HG03342 (cell line): ENCODE measurements around the gene SF1.

ENCODE experiments used
- ATAC-seq: cut with Tn5 transposase; IDR thresholded peaks from one replicate; pipeline ENCODE4 v1.9.1; 2021; ENCODE audit warnings: mild to moderate bottlenecking, moderate library complexity; ENCODE audit not compliant: unreplicated experiment

Gene SF1

DNA sequence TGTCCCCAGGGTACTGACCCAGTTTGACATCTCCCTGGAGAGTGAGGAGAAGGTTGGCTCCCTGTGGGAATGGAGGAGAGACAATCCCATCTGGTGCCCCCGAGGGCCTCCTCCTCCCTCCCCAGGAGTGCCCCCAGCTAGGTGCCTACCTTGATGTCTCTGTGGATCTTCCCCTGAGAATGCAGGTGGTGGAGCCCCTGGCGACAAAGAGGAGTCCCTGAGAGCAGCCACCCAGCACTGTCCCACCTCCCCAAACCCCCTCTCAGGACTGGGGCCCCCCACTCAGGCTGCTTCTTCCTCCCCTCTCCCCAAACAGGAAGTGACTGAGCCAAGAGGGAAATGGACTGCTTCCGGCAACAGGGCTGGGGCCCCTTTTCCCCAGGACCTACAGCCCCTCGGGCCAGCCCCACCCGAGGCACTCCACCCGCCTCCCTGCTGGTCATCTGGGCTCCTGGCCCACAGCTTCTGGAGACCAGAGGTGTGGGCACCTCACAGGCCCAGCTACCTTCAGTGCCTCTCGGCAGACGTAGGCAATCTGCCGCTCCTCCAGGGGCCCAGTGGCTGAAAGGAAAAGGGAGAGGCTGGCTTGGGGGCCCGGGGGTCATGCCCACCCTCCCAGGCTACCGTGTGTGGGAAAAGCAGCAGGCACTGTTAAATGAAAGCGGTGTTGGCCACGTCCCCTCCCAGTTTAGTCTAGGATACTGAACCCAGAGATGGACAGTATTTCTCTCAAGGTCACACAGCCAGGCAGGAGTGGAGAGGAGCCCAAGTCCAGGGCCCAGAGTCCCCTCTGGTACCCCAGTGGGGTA, 23.4 kb upstream of the SF1 start:
- ATAC-seq, result no peak

DNA sequence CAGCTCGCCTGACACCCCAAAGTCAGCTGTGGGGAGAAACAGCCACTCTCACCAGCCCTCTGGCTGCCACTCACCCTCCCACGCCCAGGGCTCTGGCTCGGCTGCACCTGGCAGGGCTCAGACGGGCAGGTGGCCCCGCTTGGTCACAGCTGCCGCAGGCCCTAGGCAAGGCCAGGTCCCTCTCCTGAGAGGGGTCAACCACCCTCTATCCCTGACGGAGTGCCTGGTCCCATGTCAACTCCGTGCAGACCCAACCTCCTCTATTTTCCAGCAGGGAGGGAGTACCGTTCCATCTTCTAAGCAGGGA, 22.8 kb upstream of the SF1 start:
- no peak for ATAC-seq

DNA sequence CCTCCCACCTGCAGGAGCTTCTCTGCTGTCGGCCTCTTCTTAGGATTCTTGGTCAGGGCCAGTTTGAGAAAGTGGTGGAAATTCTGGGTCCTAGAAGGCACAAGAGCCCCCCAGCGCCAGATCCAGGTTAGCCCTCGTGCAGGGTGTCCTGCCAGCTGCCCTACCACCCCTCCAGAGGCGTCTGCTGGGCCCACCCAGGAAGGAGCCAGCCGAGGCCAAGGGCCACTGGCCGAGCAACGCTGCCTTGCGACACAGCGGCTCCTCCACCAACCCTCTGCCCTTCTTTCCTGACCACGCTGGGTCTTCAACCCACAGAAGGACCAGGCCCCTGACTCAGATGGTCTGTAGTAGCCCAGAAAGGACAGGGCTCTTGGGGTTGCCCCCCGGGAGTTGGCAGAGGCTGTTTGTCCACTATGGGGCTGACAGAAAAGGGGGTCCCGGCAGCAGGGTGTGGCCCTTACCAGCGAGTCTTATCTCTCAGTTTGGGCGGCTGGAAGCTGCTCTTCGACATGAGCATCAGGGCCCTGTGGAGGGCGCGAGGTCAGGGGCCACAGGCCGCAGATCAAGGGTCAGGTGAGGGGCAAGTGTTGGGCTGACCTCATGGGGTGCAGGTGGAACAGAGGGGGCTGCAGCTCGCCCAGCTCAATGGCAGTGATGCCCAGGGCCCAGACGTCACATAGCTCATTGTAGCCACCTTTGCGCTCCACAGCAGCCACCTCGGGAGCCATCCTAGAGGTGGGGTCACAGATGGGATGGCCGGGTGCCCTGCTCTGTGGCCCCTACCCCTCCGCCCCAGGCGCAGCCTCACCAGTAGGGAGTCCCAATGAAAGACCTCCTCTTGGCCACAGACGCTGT, 22.2 kb upstream of the SF1 start:
- ATAC-seq, result no peak

DNA sequence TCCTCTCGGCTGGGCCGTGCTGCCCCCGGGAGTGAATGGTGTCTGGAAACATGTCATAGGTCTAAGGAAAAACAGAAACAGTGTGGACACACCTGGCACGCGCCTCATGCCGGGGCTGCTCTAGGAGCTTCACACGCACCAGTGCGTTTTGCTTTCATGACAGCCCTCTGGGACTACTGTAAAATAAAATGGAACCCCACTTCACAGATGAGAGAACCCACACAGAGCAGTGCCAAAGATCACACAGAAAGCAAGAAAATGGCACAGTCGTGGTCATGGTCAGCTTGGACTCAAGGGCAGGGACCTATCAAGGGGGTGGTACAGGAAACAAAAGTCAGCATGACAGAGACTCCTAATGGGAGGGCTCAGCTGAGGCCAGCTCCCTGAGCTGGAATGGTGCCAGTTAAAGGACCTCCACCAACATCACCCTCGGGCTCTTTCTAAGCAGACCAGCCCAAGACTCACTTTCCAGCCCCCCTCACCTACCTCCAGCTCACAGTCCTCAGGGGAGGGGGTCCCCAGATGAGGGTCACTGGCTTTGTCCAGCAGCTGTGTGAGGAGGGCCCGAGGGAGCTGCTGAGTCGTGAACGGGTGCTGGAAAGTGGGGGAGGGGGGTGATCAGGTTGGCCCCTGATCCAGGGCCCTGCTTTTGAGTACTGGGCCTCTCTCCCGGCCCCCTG, 21.4 kb upstream of the SF1 start:
- no peak for ATAC-seq

DNA sequence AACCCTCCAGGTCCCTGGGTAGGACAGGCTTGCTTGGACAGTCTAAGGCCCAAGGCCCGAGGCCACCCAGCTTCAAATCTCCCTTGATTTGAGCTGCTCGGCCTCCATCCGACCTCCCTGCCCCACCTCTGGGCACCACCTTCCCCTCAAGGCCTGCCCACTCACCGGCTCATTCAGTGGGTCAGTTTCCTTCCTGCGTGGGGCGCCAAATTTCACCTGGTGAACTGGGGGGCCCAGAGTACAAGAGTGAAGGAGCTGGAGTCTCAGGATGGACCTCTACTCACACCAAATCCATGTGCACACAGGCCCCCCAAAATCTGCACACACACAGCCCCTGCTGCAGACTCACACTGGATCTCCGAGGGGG, 20.9 kb upstream of the SF1 start:
- ATAC-seq, result no peak

DNA sequence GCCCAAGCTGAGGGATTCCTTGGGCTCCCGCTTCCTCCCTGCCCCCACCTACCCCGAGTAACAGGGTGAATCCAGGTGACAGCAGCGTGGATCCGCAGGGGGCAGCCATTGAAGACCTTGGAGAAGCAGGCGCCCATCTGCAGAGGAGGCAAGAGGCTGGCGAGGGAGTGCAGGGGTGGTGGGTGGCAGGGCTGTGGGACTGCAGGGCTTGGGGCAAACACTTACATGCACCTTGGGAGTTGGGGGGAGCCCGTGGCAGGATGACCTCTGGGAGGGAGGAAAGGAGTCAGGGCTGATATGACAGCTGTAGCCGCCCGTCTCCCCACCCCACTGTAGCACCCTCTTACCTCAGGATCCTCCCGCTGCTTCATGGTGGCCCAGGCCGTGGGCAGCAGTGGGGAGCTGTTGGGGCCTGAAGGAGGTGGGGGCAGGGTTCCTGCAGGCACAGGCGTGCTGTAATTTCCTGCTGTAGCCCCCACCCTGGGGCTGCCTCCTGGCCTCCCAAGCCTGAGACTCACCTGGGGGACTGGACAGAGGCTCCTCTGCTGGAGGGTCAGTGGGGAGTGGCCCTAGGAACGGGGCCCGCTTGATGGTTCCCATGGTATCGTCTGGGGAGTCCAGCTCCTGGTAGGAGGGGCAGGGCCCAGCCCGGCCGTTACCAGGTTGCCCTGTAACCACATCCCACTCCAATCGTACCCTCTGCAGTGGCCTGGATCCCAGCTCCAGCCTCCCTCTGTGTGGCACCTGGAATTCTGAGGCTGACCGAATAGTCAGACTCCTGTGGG, 18.6 kb upstream of the SF1 start:
- ATAC-seq, result no peak

DNA sequence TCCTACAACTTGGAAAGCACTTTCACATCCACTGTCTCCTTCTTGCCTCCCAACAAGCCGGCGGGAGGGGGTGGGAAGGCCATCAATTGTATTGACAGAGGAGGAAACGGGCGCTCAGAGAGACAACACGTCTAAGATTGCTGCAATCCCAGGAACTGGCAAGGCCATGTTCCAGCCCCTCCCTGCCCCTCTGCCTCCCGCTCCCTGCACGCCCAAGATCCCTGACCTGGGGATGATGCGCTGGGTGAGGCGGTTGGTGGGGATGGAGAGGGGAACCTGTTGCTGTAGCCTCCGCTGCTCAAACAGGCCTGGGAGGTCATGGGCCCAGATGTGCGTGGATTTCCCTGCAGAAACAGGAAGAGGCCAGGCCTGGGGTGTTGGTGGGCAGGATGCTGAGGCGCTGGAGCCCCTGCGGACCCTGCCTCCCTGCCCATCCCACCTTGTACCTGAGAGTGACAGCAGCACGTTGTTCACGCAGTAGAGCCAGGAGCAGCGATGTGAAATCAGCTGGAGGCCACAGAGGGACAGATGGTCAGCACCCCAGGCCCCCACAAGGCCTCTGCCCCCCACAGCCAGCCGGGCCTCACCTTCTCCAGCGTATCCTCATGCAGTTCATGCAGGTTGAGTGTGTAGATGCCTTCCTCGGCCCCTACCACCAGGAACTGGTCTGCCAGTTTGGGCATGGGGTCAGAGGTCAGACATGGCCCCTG, 17.9 kb upstream of the SF1 start:
- ATAC-seq, result no peak

DNA sequence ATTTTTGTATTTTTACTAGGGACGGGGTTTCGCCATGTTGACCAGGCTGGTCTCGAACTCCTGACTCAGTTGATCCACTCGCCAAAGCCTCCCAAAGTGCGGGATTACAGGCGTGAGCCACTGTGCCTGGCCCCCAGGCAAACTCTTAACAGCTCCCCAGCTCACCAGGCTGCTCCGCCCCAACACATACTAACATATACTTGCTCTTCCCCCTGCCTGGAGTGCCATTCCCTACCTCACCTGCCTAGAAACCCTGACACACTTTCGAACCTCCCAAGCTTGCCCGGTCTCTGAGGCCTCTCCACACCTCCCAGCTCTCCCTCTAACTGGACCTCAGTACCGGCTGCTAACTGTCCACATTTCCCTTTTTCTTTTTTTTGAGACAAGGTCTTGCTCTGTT, 16.2 kb upstream of the SF1 start:
- no peak for ATAC-seq

DNA sequence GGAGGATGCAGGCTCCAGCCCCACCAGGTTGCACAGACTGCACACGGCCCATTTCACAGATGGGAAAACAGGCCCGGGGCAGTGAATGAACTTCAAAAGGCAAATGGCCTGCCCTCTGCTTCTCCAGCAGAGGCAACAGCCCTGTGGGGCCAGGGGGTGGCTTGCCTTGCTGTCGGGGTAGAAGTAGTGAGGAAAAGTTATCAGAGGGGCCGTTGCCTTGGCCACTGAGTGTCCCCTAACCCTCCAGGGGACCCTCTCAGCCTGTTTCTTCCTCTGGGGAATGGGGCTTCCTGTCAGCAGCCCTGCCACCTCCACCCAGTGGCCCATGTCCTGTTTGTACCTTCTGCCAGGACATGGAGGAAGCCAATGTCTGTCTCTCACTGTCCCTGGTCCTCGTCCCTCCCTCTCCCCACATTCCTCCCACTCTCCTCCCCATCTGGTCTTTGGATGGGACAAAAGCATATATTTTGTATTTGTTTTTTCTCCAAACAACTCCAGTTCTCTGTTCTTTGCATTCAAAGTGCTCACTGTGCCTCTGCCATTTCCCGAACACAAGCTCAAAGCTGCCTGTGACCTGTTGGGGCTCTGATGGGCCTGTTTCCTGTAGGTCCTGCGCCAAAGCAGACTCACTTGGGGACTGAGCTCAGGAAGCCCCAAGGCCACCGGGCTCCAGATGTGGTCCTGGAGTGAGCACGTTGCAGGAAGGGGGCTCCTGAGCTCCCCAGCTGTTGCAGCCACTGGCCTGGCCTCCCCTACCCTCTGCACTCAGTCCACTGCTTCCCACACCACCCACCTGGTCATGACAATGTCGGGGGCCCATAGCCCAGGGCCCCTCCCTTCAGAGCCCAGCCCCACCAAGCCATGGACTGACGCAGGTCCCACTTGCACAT, 15.2 kb upstream of the SF1 start:
- no peak for ATAC-seq

DNA sequence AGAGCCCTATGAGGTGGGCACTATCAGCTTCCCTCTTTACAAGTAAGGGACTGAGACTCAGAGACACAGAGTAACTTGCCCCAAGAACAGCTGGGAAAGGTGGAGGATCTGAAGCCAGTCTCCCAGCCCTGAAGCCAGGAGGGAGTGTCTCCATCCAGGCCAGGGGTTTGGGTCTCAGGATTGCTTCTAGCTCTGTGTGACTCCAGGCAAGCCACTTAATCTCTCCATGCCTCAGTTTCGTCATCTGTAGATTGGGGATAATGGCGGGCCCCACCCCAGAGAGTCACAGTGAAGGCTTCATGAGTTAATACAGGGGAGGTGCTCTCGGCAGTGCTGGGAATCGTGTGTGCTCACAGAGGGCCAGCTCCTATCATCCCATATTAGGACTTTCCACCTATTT, 14.1 kb upstream of the SF1 start:
- ATAC-seq, result no peak

DNA sequence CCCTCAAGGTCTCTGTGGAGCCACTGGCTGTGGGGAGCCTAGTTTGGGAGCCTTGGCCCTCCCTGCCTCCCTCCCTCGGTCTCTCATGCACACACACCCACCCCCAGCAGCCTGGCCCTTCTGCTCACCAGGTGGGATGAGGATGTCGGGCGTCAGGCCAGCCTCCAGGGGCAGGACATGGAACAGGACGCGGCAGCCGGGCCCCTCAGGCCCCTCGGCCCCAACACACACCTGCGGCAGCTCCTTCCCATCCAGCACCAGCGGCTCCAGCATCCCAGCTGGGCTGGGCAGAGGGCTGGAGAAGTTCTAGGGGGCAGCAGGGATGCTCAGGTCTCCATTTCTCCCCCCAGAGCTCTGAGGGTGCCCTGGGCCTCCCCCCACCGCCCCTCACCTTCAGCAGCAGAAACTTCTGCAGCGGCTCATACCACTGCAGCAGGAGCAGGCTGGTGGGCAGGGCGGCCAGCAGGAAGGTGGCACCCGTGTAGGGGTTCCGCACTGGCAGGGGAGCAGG, 13.5 kb upstream of the SF1 start:
- ATAC-seq, result no peak

DNA sequence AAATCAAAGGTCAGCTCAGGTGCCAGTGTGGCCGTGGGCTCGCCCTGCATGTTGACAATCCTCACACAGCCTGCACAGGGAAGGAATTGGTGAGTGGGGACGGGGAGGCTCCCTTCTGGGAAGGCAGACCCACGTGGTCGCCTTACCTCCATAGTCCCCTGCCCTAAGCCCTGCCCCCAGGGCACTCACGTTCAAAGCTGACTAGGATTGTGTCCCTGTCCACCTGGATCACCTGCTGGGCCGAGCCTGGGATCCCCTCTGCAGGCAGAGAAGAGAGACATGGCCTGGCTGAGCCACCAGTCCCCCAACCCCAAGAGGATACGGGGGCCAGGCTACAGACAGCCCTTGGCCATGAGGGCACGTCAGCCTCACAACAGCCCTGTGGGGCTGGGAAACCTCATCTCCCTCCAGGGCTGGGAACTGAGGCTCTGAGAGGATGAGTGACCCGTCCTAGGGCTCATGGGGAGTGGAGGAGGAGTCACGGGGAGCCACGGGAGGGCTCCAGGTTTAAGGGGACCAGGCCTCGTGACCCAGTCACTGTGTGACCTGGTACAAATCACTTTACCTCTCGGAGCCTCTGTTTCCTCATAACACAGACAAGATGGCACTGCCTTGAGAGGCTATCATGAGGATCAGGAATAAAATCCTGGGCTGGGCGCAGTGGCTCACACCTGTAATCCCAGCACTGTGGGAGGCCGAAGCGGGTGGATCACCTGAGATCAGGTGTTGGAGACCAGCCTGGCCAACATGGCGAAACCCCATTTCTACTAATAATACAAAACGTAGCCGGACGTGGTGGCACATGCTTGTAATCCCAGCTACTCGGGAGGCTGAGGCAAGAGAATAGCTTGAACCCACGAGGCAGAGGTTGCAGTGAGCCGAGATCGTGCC, 12.1 kb upstream of the SF1 start:
- ATAC-seq, result no peak

DNA sequence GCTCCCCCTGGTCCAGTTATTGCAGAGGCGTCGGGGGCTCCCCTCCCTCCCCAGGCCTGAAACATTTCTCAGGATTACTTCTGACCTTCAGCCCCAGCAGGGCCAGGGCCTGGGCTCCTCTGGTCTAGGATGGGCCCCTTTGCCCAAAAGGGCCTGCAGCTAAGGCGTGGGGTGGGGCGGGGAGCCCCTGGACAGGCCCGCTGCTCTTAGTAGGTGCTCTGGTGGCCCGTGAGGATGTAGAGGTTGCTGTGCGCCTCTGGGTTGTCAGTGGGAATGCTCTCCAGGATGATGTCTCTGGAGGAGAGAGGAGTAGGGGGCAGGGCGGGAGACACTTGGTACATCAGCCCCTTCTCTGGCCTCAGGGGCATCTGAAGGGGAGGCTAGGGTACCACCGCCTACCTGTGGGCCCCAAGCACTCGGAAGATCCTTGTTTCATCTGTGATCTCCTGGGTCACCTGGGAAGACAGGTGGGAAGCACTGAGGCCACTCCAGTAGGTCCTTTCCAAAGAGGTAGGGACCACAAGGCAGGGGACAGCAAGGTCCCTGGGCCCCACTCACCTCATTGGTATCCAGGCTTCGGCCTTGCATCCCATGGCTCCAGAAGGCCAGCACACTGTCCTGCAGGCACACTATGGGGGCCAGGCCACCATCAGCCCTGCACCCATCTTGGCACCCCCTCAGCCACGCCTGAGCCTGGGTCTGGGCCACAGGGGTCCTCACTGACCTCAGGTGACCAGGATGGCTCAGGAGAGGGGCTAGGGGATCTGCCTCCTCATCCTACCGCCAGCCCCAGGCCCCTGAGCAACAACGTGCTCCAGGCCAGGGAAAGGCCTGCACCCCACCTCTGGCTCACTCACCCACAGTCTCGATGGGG, 11.2 kb upstream of the SF1 start:
- no peak for ATAC-seq

DNA sequence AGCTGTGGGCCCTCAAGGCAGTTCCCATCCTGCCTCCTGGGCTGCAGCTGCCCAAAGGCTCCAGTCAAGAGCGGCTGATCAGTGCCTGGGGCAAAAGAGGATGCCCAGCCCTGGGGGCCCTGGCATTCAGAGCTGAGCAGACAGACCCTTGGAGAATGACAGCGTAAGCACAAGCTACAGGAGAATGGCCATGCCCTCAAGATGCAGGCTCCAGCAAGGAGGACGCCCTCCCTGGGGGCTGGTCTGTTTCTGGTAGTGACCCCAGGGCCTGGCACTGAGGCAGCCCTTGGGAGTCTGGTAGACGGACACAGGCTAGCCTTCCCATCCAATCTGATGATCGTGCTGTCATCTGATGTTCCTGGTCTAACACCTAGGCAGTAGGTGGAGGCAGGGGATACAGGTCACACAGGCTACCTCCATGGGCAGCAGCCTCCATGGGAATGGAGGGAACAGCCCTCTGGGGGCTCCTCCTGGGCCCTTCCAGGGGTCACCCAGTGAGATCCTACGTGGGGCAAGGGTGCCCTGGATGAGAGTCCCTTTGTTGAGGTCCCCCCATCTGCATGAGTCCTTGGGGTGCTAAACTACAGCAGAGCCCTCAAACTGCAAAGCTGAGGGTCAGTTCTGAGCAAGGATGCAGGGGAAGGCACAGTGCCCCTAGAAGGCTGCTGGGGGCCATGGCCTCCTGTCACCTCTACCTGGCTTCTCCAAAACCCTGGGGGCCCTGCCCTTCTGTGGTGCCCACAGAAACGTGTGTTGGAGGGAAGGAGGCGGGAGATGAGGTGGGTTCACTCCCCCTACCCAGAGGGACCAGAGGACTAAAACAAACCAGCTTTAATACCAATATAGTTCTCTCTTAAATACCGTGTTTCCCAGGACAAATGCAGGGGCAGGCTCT, 10.2 kb upstream of the SF1 start:
- ATAC-seq, result no peak

DNA sequence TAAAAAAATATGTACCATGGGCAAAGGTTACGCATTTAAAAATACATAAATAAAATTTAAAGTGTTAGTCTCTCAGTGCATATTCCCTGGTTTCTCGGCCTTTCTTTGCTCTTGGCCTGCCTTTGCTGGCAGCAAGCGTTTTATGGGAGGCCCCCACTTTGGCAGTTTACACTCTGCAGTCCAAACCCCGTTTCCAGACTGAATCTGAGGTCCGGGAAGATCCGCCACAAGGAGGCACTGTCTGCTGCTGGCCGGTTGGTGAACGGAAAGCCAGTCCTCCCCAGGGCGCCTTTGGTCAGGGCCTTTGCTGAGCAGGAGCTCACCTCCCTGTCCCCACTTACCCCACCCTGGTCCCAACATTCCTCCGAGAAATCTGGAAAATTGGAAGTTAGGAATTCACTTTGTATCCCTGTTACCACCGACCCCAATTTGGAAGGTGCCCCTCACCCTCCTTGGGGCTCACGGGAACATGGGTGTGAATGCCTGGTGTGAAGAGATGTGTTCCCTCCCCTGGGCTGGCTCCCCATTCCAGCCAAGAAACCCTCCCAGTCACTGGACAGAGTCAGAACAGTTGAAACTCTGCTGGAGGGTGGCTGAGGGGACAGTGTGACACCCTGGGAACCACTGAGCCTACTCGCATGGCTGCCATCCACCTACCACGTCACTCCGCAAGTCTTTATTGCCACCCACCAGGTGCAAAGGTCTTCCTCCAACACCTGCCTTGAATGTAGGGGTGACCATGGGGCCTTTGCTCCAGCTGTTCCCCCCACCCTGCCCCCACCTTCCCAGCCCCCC, 9.4 kb upstream of the SF1 start:
- no peak for ATAC-seq

DNA sequence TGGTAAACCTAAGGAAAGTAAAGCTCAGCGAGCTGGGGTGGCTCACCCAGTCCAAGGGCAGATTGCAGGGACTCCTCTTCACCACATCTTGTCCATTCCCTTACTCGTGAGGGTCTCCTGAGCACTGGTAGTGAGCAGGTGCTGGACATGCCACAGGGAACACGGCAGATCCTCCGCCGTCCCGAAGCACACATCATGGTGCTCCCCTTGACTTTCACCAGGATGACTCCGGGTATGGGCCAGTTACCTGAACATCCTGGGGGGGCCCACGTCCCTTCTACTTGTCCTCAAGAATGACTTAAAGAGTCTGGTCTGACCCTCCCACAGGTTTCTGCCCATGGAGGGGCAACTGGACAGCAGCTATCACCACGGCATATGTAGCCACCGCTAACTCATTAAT, 8.0 kb upstream of the SF1 start:
- ATAC-seq, result no peak
